HS-27A (cell line): ENCODE measurements around the gene SMIM36.
"Not testable (repeated sequence)": the region's sequence is repeated elsewhere in the genome, so short reads cannot be mapped to it uniquely, and the experiment has no call there.

Source experiments
- DNase-seq: peaks from one replicate; pipeline ENCODE4 v3.0.0-alpha.2; 2012; ENCODE audit warnings: low read depth, missing footprints

The SMIM36 gene

DNA sequence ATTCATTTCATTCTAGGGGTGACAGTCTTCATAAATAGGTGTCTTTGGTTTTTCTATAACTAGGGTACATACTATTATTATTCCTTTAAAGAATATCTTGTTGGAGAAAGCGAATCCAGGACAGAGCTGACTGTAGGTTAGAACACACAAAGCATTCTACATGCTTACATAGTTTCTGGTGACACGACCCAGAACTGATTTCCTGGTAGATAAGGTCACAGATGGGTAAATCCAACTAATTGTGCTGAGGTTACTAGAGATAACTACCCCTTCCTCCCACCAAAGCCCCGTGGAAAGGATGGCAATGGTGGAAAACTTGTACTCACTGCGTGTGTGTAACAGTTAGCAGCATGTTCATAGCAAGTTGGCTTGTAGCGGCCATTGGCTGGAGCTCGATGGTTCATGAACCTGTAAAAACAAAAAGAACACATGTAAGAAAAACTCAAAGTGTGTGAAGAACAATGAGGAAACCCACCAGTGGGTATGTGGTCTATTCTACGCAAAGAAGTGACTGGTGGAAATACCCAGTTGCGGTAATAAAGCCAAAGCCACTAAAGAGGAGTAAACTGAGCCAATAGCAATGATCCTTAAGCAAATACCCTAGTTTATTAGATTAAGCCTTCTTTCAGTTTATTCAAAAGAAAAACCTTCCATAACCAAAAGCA, 97.3 kb downstream of the SMIM36 start:
- DNase-seq, result no peak

GRCh38 chr17:55411463-55411855, 99.8 kb downstream of the SMIM36 start:
- DNase-seq, result no peak

DNA sequence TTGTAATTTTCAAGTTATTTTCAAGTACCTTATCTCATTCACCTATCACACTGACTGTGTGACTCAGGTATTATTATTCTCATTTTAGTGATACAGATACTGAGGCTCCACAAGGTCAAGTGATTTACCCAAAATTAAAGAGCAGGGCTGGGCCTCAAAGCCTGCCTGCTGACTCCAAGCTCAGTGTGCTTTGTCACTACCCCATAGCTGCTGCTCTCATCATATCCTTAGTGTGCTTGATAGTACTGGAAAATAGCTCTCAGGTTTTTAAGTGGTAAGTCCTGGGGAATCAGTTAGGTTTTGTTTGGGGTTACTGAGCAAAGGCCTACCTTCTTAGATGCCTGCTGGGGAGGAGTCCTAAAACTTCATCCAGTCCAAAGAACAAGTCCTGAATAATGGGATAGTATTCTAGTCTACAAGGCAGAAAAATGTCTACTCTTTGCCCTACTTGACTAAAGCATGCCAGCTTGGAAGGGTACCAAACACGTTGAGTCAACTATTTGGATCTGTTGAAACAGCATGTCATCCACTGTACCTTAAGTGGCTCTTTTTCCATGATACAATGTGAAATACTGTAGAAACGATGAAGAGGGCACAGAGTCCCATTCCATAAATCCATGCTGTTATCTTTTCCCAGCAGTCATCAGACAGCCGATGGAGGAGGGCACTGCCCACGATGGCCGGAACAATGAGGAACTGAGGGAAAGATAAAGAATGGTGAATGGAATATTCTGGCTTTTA, 100.4 kb downstream of the SMIM36 start:
- no peak for DNase-seq

DNA sequence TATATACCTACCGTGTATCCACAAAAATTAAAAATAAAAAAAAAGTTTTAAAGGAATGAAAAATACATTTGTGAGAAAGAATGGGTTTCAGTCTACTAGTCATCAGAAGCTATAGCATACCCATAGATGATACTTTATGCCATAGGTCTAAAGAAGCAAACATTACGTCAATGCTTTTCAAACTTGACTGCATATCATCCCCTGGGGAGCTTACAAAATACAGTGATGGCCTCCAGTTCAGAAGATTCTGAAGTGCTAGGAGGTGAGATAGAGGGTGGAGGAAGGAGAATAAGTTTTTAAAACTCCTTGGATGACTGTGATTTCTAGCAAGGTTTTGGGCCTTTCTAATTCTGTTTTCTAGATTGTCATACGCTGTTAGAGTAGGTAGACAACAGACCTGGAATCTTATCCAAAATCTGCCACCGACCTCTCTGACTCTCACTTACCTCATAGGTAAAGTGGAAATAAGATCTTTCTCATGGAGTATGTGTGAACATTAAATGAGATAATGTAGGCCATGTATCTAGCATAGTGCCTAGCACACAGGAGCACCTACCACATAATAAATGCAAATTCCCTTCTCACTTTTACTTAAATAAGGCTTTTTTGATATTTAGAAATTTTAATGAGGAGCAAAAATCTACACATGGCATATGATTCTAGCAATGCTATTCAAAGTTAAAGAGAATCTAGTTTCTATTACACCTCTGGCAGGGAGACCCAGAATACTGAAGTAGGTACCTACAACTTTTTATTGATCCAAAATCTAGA, 102.0 kb downstream of the SMIM36 start:
- DNase-seq, result no peak

GRCh38 chr17:55407641-55408566, 103.3 kb downstream of the SMIM36 start:
- DNase-seq, result no peak

GRCh38 chr17:55405600-55405999, 105.7 kb downstream of the SMIM36 start:
- DNase-seq, result no peak

DNA sequence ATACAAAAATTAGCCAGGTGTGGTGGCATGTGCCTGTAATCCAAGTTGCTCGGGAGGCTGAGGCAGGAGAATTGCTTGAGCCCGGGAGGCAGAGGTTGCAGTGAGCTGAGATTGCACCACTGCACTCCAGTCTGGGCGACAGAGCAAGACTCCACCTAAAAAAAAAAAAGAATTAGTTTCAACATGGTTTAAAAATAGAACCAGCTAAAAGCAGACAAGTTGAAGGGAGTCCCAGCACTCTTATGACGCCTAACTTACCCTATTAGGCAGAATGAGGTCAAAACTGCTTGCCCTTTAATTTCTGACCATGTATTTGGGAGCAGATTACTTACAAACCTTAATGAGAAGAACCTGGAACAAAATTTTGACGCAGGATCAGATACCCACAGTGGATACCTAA, 107.1 kb downstream of the SMIM36 start:
- not testable (repeated sequence) for DNase-seq

DNA sequence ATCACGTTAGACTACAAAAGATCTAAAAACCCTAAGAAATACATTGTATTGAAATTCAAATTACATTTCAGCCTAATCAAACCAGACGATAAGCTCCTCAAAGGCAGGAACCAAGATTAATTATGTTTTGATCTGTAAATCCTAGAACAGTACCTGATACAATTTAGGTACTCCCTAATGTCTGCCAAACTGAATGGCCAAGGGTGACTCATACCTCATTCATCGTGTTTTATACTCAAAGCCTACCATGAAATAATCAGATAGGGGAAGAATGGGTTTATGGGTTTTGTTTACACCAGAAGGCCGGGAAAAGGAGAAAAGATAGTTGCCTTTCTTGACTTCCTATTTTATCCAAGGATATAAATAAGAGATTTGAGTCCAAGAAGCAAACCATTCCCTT, 108.9 kb downstream of the SMIM36 start:
- DNase-seq, result no peak
